GM18517 (cell line): ENCODE measurements around the gene ZPLD1.

Experiments used
- ATAC-seq: cut with Tn5 transposase; IDR thresholded peaks from one replicate; pipeline ENCODE4 v1.9.1; 2021; ENCODE audit warnings: mild to moderate bottlenecking, moderate library complexity; ENCODE audit not compliant: unreplicated experiment

ZPLD1 gene

DNA sequence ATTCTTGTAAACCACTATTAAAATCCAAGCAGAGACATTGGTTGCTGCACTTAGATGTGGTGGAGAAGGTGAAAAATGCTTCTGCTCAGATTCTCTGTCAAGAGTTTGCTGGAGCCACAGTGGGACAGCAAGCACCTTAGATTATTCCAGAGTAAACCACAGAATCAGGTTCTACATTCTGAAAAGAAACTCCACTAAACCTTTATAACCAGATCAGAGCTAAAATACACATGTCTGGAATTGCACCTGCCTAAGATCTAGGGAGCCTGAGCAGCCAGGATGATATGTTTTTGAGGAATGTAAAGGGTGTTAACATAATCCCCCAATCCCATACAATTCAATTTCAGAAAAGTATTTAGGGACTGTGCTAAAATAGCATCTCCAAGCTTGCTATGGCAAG, at the start of gene ZPLD1:
ZPLD1 (plus strand) TSS at position 301 of the 400 bp plus-strand sequence. CDS start 3,473 bp downstream, outside the sequence.
- ATAC-seq, result no peak

DNA sequence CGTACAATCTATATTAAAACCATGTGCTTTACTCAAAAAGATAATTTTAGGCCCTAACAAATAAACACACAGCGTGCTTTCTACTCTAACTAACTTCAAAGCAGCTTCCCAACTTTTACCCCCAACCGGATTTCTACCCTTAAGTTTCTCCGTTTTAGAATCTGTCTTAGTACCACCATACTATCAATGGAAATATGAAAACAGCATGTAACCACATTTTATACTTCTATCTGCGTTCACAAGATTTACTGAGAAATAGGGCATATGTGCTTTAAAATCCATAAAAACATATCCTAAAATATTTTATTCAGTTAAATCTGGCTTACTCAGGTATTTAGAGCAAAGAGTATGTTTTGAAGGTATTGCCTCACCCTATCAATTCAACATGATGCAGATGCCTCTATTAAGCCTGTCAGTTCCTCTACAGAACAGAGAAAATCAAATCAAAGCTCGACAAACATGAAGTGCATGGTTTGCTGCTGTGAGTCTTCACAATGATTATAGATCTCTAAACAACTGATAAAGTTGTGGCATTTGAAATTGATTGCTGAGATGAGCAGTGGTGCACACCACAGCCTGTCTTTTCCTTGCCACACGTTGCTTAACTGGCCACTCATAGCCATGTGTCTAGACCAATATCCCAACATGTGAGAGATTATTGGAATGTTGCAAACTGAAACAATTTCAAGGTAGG, 44.5 kb upstream of the ZPLD1 start:
- no peak for ATAC-seq

DNA sequence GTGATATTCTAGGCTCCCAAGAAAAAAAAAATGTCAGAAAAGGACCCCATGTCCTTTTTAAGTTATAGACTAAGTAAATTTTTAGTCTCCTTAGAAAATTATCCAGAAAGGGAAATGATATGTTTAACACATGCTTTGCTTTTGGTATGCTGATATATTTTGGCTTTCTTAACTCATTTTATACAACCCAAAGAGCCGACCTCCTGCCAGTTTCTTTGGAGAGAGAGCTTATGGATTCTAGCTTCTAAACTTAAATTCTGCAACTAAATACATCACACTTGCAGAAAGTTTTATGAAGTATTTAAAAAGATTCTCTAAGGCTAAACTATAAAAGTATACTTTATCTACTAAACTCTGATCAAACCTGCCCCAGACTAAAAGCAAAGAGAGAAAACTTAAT, 43.9 kb upstream of the ZPLD1 start:
- ATAC-seq, result no peak

DNA sequence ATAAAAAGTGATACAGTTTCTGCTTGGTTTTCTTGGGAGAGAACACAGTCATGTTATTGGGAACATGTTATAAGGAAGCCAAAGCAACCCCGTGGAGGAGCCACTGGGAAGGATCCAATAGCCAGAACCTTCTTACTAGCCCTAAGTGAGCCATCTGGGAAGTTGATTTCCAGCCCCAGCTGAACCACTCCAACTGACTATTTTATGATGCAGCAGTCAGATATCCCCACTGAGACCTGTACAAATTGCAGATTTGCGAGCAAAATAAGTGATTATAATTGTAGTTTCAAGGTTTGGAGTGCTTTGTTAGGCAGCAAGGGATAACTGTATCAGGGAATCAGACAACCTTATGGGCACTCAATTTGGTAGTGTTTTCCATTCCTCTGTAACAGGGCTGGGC, 43.3 kb upstream of the ZPLD1 start:
- no peak for ATAC-seq

DNA sequence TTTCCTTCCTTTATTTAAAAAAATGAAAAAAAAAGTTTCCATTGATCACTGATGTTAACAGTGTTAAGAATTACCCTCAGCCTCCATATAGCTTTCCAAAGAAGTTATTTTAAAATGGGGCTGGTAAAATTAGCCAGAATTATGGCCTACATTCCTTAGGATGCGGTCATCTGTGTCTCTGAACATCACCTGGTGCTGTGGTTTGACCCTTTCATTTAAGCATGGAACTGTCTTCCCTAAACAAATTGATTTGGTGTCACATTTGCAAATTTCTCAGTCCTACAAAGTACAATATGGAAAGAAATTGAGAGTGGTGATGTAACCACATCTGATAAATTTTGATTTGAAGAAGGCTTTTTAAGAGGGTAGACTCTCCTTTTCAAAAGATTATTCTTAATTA, 40.3 kb upstream of the ZPLD1 start:
- ATAC-seq, result no peak

DNA sequence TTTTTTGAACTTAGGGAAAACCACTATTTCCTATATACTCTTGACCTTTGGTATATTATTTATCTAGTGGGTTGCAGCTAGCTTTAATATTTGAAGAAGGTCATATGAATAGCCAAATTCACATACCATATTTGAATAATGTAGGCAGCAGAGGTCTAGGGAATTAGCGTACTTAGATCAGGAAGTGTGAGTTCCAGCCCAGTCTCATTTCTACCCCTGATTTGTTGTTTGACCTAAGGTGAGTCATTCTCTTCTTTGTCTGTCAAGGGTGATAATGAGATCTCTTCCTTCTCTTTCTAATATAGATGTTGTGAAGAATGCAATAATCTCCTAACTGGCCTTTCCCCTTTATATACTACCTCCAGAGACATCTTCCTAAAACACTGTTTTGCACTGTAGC, 36.6 kb upstream of the ZPLD1 start:
- no peak for ATAC-seq

DNA sequence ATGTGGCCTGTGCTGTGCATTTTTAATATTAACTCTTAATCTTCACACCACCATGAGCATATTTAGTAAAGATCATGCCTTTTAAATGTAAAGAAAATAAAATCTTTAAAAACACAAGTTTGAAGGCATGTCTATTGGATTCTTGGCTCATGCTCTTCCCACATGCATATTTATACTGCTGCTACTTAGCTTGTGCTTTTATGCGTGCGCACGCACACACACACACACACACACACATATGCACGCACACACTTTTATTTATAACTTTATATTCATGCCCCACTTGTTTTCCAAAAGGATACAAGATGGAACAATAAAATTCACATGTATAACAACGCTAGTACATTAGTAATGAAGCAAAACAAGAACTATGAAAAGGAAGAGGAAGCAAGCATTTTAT, 36.1 kb upstream of the ZPLD1 start:
- no peak for ATAC-seq

DNA sequence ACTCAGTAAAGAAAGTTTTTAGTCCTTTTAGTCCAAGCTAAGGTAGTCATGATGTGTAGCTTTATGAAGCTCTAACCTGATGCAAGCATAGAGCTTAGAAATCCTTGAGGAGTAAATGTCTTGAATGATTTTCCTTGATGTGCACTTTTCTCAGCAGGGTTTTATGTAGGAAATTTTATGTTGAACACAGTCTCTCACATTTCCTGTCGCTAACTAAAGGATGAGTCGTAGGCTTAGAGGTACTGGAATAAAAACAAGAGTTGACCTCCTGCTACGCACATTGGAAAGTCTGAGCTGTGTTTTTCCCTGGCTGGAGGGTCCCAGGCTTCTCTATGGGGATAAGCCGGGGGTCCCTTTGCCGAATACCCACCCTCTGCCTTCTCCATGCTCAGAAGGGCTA, 34.7 kb upstream of the ZPLD1 start:
- no peak for ATAC-seq

DNA sequence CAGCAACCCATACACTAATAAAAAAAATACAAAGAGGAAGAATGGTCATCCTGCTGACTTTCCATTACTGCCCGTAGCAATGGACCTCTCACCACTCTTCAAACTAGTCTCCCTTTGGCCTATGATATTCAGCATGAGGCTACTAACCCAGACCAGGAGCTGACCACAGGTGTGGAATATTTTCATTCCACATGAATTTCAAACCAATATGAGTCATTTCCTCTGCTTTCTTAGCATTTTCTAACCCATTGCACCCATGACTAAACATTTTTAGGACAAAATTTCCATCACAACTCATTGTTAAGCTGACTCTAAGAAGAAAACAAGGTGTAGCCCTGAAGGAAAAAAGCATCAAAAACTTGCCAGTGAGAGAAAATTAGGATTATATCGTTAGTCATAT, 34.0 kb upstream of the ZPLD1 start:
- no peak for ATAC-seq

DNA sequence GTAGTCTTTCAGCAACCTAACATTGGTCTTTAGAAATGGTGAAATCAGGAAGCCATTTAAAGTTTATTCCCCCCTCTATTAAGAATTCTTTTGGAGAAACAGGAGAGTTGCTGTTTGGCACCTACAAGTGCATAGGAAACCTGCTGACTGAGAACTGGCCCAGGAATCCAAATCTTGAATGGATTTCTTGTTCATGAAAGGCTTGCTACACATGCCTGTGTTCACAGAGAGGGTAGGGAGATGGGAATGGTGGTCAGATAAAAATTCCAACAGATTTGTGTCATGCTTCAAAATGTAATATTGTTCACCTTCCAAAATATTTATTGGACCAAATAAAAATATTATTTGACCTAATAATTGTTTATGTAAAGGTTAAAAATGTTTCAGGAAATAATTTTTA, 24.2 kb upstream of the ZPLD1 start:
- ATAC-seq, result no peak

DNA sequence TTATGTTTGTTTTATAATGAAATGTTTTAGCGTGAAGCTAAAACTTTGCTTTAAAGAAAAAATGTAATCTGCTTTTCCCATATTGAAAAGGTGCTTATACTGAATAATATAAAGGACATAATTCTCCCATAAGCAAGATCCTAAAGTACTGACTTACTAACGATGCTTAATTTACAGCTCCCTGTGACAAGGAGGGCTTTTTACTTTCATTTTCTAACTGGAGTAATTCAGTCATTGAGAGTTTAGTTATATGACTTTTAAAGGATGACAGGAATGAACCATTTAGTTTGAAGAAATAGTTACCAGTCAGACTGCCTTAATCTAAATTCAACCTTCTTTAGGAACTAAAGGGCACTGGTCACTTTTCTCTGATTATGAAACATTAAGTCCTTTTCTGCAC, 19.3 kb upstream of the ZPLD1 start:
- peak; percentile 57 for ATAC-seq

DNA sequence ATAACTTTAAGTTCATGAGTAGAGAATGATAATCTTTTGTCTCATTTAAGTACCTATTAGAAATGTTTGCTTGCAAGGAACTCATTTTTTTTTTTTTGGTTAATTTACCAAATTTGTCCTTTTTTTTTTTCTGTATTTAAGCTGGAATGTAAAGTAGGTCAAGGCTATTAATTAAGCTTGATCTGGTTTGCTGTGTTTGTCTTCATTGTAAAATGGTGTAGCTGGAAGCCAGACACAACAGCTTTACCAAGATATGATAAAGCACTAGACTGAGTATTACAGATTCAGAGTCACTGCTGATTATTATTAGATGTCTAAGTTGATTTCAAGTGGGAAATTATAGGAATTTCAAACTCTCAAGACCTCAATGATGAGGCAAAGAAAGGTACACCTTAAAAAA, 15.0 kb upstream of the ZPLD1 start:
- no peak for ATAC-seq

DNA sequence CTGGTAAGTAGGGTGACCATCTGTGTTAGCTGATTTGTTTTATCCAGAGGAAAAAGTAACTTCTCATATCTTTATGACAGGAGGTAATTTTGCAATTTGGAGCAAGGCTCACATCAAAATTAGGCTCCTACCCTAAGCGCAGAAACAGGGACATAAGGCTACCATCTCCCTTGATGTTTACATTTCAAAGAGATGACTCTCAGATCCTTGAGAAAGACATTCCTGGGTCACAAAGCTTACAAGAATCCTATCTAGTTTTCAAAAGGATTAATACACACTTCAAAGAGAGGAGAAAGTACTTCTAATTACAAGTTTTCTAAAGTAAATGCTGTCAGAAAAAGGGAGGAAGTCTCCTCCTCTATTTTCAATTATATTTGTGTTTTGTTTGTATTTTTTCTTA, 7.0 kb downstream of the ZPLD1 start:
- no peak for ATAC-seq

DNA sequence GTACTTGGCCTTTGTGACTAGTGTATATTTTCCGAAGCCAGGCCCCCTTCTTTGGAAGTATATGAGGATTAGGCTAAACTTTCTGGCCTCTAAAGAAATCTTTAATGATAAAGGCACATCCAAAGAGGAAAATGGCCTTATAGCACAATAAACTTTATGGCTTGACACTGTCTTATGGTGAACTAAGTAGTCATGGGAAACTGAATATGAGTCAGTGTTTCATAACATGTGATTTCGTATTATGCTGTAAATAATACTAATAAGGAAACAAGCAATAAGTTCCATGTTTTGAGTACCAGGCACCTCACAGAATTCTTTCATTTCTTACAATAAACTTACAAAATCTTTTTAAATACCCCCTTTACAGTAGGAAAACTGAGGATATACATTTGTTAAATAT, 8.2 kb downstream of the ZPLD1 start:
- ATAC-seq, result no peak

DNA sequence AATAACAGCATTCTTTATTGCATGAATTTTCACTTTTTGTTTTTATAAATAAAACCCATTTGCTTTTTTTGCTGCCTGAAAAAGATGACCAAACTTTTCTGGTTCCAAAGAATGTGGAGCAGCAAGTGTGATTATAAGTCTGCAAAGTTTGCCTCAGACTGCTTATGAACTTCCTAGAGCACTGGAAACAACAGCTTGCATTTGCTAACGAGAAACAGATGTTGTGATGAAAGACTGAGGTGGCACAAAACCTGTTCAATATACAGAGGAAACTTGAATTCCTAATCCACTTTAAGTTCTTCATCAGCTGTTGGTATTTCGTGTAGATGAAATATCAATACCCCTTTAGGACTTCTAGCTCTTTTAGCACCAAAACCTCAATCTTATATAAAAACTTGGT, 9.3 kb downstream of the ZPLD1 start:
- no peak for ATAC-seq

DNA sequence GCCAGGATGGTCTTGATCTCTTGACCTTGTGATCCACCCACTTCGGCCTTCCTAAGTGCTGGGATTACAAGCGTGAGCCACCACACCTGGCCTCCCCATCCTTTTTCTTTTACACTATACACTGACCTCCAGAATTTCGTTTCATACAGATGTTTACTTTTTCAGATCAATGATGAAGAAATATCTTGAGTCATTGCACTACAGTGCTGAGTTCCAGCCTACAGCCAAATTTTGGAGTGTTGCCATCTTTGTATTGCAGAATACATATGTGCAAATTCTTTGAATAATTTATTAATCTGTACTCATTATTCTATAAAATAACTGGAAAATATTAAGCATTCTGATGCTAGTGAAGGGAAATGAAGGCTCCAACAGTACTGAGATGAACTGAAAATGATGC, 12.5 kb downstream of the ZPLD1 start:
- no peak for ATAC-seq

DNA sequence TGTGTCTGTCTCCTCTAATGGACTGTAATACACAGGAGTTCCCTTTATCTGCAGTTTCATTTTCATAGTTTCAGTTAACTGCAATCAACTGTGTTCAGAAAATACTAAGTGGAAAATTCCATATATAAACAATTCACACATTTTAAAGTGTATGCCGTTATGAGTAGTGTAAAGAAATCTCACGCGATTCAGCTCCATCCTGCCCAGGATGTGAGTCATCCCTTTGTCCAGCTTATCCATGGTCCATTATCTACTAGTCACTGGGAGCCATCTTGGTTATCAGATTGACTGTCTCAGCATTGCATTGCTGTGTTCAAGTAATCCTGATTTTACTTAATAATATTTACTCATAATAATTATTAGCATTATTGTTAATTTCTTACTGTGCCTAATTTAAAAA, 14.5 kb downstream of the ZPLD1 start:
- ATAC-seq, result no peak

DNA sequence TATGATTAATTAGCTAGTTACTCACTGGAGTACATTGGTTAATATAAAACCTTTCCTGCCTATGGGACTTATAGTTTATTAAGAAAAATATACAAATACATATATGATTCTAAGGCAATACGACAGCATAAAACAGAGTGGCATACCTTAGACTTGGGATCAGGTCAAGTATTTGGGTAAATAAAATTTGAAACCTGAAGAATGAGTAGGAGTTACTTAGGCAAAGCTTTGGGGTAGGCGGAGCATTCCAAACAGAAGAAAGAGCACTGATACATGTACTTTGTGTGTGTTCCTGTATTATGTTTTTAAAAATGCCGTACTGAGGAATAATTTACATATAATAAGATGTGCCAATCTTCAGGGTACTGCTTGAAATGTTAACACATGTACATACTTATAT, 15.1 kb downstream of the ZPLD1 start:
- ATAC-seq, result no peak

DNA sequence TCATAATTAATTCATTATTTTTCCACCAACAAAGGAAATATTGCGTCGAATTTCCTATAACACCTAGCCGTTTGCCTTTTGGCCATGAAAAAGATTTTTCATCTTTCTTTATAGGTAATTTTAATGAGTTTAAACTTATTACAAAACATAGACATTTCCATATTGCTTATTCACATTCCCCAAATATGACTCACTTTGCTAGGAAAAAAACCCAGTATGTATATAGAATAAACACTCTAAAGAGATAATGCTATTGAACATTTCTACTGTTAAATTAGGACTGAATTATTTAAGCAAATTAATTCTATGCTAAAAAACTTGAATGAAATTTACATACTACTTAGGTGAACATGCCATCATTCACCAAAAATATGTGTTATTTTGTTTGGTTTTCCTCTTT, 16.2 kb downstream of the ZPLD1 start:
- ATAC-seq, result no peak

DNA sequence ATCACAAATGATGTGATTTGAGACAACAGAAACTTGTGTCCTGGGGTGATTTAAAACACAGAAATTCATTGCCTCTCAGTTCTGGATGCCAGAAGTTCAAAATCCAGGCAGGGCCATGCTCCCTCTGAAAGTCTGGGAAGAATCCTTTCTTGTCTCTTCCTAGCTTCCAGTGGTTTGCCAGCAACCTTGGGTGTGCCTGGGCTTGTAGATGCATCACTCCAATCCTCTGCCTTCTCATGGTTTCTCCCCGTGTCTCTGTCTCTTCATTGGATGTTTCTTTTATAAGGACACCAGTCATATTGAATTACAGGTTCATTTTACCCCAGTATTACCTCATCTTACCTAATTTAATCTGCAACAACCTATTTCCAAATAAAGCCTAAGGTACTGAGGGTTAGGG, 16.7 kb downstream of the ZPLD1 start:
- ATAC-seq, result no peak

DNA sequence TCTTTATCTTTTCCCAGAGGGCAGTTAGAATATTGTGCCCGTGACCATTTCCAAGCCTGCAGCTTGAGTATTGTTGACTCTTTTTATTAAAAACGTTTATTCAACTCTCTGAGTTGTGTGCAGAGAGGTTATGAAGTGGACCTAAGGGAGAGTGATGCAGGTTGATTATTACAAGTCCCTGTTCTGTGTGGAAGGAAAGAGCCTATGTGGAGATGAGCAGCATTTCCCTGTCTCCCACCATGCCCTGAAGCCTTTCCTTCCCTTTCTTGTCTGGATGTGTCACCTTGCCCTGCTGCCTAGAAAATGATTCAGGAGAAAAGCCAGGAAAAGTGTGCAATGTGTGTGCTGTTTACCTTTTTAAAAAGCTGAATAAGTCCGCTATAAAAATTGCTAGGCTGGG, 19.4 kb downstream of the ZPLD1 start:
- ATAC-seq, result no peak

DNA sequence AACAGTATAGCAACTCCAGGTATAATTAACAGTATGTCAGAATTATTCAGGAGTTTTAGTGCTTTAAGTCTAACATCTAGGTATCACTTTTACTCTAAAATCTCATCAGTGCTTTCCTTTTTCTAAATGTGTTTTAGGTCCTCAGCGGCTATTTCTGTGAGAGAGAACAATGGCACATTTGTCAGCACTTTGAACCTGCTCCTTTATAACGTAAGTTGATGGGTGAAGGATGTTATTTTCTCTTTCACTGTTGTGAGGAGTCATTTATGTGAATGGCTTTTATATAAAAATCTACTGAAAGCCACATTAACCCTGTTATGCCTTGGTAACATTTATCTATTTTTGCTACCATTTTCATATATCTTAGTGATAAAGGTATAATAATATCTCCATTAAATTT, 22.8 kb downstream of the ZPLD1 start:
- no peak for ATAC-seq

DNA sequence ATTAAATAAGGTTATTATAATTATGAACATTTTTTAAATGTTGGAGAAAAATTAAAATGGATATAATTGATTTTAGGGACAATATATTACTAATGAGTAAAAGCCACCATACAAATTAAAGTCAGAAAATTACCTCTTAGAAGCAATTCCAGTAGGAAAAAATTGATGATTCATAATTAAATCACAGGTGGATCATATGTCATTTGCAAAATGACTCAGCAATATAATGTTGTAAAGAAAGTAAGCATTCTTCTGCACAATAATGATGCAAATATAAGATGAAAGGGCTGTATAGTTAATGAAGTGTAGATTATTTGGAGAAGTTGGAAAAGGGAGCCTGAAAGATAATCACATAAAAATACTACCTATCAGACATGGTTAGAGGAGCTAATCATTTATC, 25.8 kb downstream of the ZPLD1 start:
- no peak for ATAC-seq
